Measurements from ENCODE around the gene FSTL4. TPM values are rescaled to one million over a fixed set of nuclear protein-coding genes. Genes with fewer than 3 reads are reported as not detected.
A peak's percentile ranks its signal among the peaks of the same experiment; 100 is the strongest.

The FSTL4 gene
- total and polyA plus RNA-seq, 2 donors from 2014 or later = 0.09 to 4.0 TPM

GRCh38 chr5:133347039-133347438, 265.3 kb downstream of the FSTL4 start:
- Histone ChIP-seq H3K9ac (ENCODE audit: low read length in 3 of 3) (no peak overlapping the region), H3K36me3 (ENCODE audit: control insufficient read depth in 2 of 3, insufficient read depth in 3 of 3, low read length in 3 of 3) (no peaks in the 10 kb centered on the region), H3K4me3 (ENCODE audit: low read length in 3 of 3) (no peak overlapping the region), H3K27me3 (ENCODE audit: control insufficient read depth, insufficient read depth, low read length) (no peaks in the 10 kb centered on the region), H3K9me3 (ENCODE audit: control insufficient read depth in 2 of 3, insufficient read depth in 1 of 3, low read length in 3 of 3) (no peaks in the 10 kb centered on the region), H3K4me1 (ENCODE audit: control insufficient read depth in 2 of 3, insufficient read depth in 2 of 3, low read depth in 1 of 3, low read length in 3 of 3) (no peaks in the 10 kb centered on the region), H3K27ac (ENCODE audit: low read depth in 2 of 2, low read length in 2 of 2) (no peak overlapping the region)
- peak in 1 of 5 donors; percentile 24 for DNase-seq
- intact Hi-C loops (cut with DNase I) = no loop called here
- FAIRE-seq = no peak
- TF ChIP-seq CTCF (IDR thresholded peaks at IDR 0.05; ENCODE audit: borderline replicate concordance, extremely low read depth, insufficient read depth) = no peak

- intact Hi-C loops (cut with DNase I) = no loop called here
- FAIRE-seq = no peak
- no peak overlapping the region for H3K4me3 ChIP-seq (ENCODE audit: low read length in 3 of 3)
- H3K4me1 ChIP-seq (ENCODE audit: control insufficient read depth in 2 of 3, insufficient read depth in 2 of 3, low read depth in 1 of 3, low read length in 3 of 3) = no peaks in the 10 kb centered on the region
- H3K36me3 ChIP-seq (ENCODE audit: control insufficient read depth in 2 of 3, insufficient read depth in 3 of 3, low read length in 3 of 3) = no peaks in the 10 kb centered on the region
- no peaks in the 10 kb centered on the region for H3K9me3 ChIP-seq (ENCODE audit: control insufficient read depth in 2 of 3, insufficient read depth in 1 of 3, low read length in 3 of 3)
- DNase-seq = no peak
- no peak overlapping the region for H3K9ac ChIP-seq (ENCODE audit: low read length in 3 of 3)
- no peak overlapping the region for H3K27ac ChIP-seq (ENCODE audit: low read depth in 2 of 2, low read length in 2 of 2)
- no peaks in the 10 kb centered on the region for H3K27me3 ChIP-seq (ENCODE audit: control insufficient read depth, insufficient read depth, low read length)
- TF ChIP-seq CTCF (IDR thresholded peaks at IDR 0.05; ENCODE audit: borderline replicate concordance, extremely low read depth, insufficient read depth) = no peak
These were observed 268.1 kb downstream of the FSTL4 start for GRCh38 chr5:133344266-133344665.

- Histone ChIP-seq H3K9me3 (ENCODE audit: control insufficient read depth in 2 of 3, insufficient read depth in 1 of 3, low read length in 3 of 3) (no peaks in the 10 kb centered on the region), H3K27me3 (ENCODE audit: control insufficient read depth, insufficient read depth, low read length) (no peaks in the 10 kb centered on the region), H3K36me3 (ENCODE audit: control insufficient read depth in 2 of 3, insufficient read depth in 3 of 3, low read length in 3 of 3) (no peaks in the 10 kb centered on the region)
These were observed 269.1 kb downstream of the FSTL4 start for GRCh38 chr5:133343196-133343595.

More at GRCh38 chr5:133343196-133343595, 269.1 kb downstream of the FSTL4 start:
- FAIRE-seq = no peak
- Histone ChIP-seq H3K4me3 (ENCODE audit: low read length in 3 of 3) (no peak overlapping the region), H3K27ac (ENCODE audit: low read depth in 2 of 2, low read length in 2 of 2) (no peak overlapping the region), H3K9ac (ENCODE audit: low read length in 3 of 3) (no peak overlapping the region), H3K4me1 (ENCODE audit: control insufficient read depth in 2 of 3, insufficient read depth in 2 of 3, low read depth in 1 of 3, low read length in 3 of 3) (peaks cover 0 to 2% (median 0%) of the 10 kb centered on the region in 3 donors)
- no peak for TF ChIP-seq CTCF (IDR thresholded peaks at IDR 0.05; ENCODE audit: borderline replicate concordance, extremely low read depth, insufficient read depth)
- peak in 1 of 5 donors; percentile 22 for DNase-seq
- intact Hi-C loops (cut with DNase I) = no loop called here
